ENCODE data around the gene C4B. TPM values are rescaled to one million over a fixed set of nuclear protein-coding genes. Genes with fewer than 3 reads are reported as not detected.

Gene C4B
- total and polyA plus RNA-seq, 9 of the 15 experiments (the other 6 are each of a cell fraction or from before 2014, with no cell fraction given), result 0.32 to 8.8 (median 5.4) TPM

- TF ChIP-seq ZFPM2 (CRISPR knock-in tag; IDR thresholded peaks at IDR 0.05), result no peak
- no peak for TF ChIP-seq TFAM (CRISPR knock-in tag; conservative IDR thresholded peaks at IDR 0.05)
- no peak for TF ChIP-seq ZNF274 (IDR thresholded peaks at IDR 0.05; ENCODE audit: borderline replicate concordance, low read depth, low read length)
- peak; percentile 52; the same call in 1 of the 2 replicates for TF ChIP-seq ZNF589 (CRISPR knock-in tag; IDR thresholded peaks at IDR 0.05; ENCODE audit: low read depth)
- no peak; the same call in 1 of the 2 replicates for TF ChIP-seq CREM (IDR thresholded peaks at IDR 0.05; ENCODE audit: low read depth)
- no peak for TF ChIP-seq MTA2 (IDR thresholded peaks at IDR 0.05; ENCODE audit: low read depth)
- peak; percentile 73 for TF ChIP-seq SAP30 (IDR thresholded peaks at IDR 0.05; ENCODE audit: borderline replicate concordance, insufficient read depth, low read depth, low read length, poor library complexity, severe bottlenecking)
- no peak for TF ChIP-seq MTF1 (CRISPR knock-in tag; IDR thresholded peaks at IDR 0.05; ENCODE audit: borderline replicate concordance)
- TF ChIP-seq BCL6 (CRISPR knock-in tag; IDR thresholded peaks at IDR 0.05), result no peak; the same call in 1 of the 2 replicates
- TF ChIP-seq ETS2 (tag; IDR thresholded peaks at IDR 0.05; ENCODE audit: borderline replicate concordance, poor library complexity, severe bottlenecking), result no peak
- TF ChIP-seq ZNF696 (CRISPR knock-in tag; conservative IDR thresholded peaks at IDR 0.05), result no peak
- TF ChIP-seq, protein P1, sequence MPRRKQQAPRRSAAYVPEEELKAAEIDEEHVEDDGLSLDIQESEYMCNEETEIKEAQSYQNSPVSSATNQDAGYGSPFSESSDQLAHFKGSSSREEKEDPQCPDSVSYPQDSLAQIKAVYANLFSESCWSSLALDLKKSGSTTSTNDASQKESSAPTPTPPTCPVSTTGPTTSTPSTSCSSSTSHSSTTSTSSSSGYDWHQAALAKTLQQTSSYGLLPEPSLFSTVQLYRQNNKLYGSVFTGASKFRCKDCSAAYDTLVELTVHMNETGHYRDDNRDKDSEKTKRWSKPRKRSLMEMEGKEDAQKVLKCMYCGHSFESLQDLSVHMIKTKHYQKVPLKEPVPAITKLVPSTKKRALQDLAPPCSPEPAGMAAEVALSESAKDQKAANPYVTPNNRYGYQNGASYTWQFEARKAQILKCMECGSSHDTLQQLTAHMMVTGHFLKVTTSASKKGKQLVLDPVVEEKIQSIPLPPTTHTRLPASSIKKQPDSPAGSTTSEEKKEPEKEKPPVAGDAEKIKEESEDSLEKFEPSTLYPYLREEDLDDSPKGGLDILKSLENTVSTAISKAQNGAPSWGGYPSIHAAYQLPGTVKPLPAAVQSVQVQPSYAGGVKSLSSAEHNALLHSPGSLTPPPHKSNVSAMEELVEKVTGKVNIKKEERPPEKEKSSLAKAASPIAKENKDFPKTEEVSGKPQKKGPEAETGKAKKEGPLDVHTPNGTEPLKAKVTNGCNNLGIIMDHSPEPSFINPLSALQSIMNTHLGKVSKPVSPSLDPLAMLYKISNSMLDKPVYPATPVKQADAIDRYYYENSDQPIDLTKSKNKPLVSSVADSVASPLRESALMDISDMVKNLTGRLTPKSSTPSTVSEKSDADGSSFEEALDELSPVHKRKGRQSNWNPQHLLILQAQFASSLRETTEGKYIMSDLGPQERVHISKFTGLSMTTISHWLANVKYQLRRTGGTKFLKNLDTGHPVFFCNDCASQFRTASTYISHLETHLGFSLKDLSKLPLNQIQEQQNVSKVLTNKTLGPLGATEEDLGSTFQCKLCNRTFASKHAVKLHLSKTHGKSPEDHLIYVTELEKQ (CRISPR knock-in tag; IDR thresholded peaks at IDR 0.05), result no peak
- TF ChIP-seq ZFP36 (IDR thresholded peaks at IDR 0.05; ENCODE audit: low read depth, low read length, partially characterized antibody), result no peak
- peak; percentile 81 for TF ChIP-seq POLR2B (IDR thresholded peaks at IDR 0.05; ENCODE audit: low read depth, partially characterized antibody)
- TF ChIP-seq, protein P2, sequence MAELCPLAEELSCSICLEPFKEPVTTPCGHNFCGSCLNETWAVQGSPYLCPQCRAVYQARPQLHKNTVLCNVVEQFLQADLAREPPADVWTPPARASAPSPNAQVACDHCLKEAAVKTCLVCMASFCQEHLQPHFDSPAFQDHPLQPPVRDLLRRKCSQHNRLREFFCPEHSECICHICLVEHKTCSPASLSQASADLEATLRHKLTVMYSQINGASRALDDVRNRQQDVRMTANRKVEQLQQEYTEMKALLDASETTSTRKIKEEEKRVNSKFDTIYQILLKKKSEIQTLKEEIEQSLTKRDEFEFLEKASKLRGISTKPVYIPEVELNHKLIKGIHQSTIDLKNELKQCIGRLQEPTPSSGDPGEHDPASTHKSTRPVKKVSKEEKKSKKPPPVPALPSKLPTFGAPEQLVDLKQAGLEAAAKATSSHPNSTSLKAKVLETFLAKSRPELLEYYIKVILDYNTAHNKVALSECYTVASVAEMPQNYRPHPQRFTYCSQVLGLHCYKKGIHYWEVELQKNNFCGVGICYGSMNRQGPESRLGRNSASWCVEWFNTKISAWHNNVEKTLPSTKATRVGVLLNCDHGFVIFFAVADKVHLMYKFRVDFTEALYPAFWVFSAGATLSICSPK (IDR thresholded peaks at IDR 0.05; ENCODE audit: borderline replicate concordance), result 0 out of 2 replicates have a peak, but pooled peaks have one; percentile 28
- TF ChIP-seq CBFB (CRISPR knock-in tag; IDR thresholded peaks at IDR 0.05), result no peak; the same call in 1 of the 2 replicates
- no peak for TF ChIP-seq EZH2 (IDR thresholded peaks at IDR 0.05; ENCODE audit: borderline replicate concordance, low read depth, low read length)
- TF ChIP-seq GTF2E2 (tag; IDR thresholded peaks at IDR 0.05), result no peak; the same call in 1 of the 2 replicates
- TF ChIP-seq PRMT5 (CRISPR knock-in tag; IDR thresholded peaks at IDR 0.05), result no peak
- no peak for TF ChIP-seq RAD51 (IDR thresholded peaks at IDR 0.05; ENCODE audit: borderline replicate concordance, low read depth)
Measured at GRCh38 chr6:31972709-31973350, 41.8 kb upstream of the C4B start (continued).

Data from K562 (cell line).